ENCODE results near the gene GPR152. TPM values are rescaled to one million over a fixed set of nuclear protein-coding genes. Genes with fewer than 3 reads are reported as not detected.

Gene GPR152
- total RNA-seq, 1 experiment from 2014 or later, result not detected

- no peaks in the 10 kb centered on the region for H3K27me3 ChIP-seq (ENCODE audit: insufficient read depth, low read length)
- H4K5ac ChIP-seq (ENCODE audit: insufficient read length, low read depth, low read length), result no peak overlapping the region
- no peaks in the 10 kb centered on the region for H3K4me1 ChIP-seq (ENCODE audit: insufficient read depth, low read length)
- H4K8ac ChIP-seq (replicated peaks; ENCODE audit: insufficient read length, low read depth, low read length), result no peak overlapping the region
- no peak overlapping the region for H4K91ac ChIP-seq (ENCODE audit: insufficient read length, low read depth, low read length)
- TF ChIP-seq CTCF (conservative IDR thresholded peaks at IDR 0.05), result no peak
- no peaks in the 10 kb centered on the region for H3K36me3 Mint-ChIP-seq (ENCODE audit: insufficient read depth in 1 of 3, low read depth in 3 of 3)
- WGBS (ENCODE audit: extremely low coverage, insufficient read length, low lambda C conversion rate), result no CpG with 5 or more reads among the region's 13 CpGs
- no peak overlapping the region for H2AFZ ChIP-seq (ENCODE audit: low read length)
- H2BK15ac ChIP-seq (ENCODE audit: low read depth, low read length), result no peak overlapping the region
- H2AK5ac ChIP-seq (ENCODE audit: insufficient read length, low read length), result no peak overlapping the region
- H3K23ac ChIP-seq (ENCODE audit: insufficient read length, low read depth, low read length), result no peak overlapping the region
- H3T11ph ChIP-seq (ENCODE audit: low read length), result no peak overlapping the region
- no peak overlapping the region for H3K9ac ChIP-seq (ENCODE audit: extremely low read depth, insufficient read length, low read length)
- no peak overlapping the region for H3K27ac Mint-ChIP-seq
- no peaks in the 10 kb centered on the region for H3K79me2 ChIP-seq (ENCODE audit: insufficient read depth, low read length)
- no peak overlapping the region for H3K18ac ChIP-seq (ENCODE audit: insufficient read length, low read depth, low read length)
- no peak overlapping the region for H2BK5ac ChIP-seq (ENCODE audit: insufficient read length, low read length)
- H3K9me3 ChIP-seq (ENCODE audit: control insufficient read depth, low read depth, low read length), result no peaks in the 10 kb centered on the region
- no peak overlapping the region for H3K4me3 Mint-ChIP-seq
- DNase-seq, result no peak
- H3K23me2 ChIP-seq (ENCODE audit: insufficient read length, low read depth, low read length, poor library complexity, severe bottlenecking), result no peaks in the 10 kb centered on the region
- no peak overlapping the region for H3K27ac ChIP-seq (ENCODE audit: insufficient read length, low read depth, low read length)
- no peak overlapping the region for H2BK120ac ChIP-seq (ENCODE audit: low read depth, low read length, poor library complexity, severe bottlenecking)
- no peak overlapping the region for H3K4ac ChIP-seq (ENCODE audit: low read depth, low read length)
- H3K4me2 ChIP-seq (ENCODE audit: insufficient read depth, insufficient read length, low read length), result no peak overlapping the region
- no peak overlapping the region for H3K14ac ChIP-seq (ENCODE audit: insufficient read depth, low read length)
- peaks cover 18 to 22% of the 10 kb centered on the region in 2 experiments for H3K4me1 Mint-ChIP-seq
- no peaks in the 10 kb centered on the region for H4K20me1 ChIP-seq (ENCODE audit: control insufficient read depth, insufficient read depth, insufficient read length)
- no peaks in the 10 kb centered on the region for H3K9me3 Mint-ChIP-seq
- peaks cover 14% of the 10 kb centered on the region for H3K27me3 Mint-ChIP-seq (ENCODE audit: low read depth)
- H2BK20ac ChIP-seq (ENCODE audit: low read depth, low read length, poor library complexity, severe bottlenecking), result no peak overlapping the region
- H2BK12ac ChIP-seq (ENCODE audit: insufficient read length, low read depth, low read length), result no peak overlapping the region
- H3K56ac ChIP-seq (ENCODE audit: insufficient read length, low read depth, low read length), result no peak overlapping the region
- no peaks in the 10 kb centered on the region for H3K79me1 ChIP-seq (ENCODE audit: insufficient read depth, low read depth, low read length, poor library complexity, severe bottlenecking)
Observed at GRCh38 chr11:67423466-67423865, 29.1 kb downstream of the GPR152 start.
